Neural cell (in vitro differentiated cells): Measurements from ENCODE around the gene PPL. TPM values are rescaled to one million over a fixed set of nuclear protein-coding genes. Genes with fewer than 3 reads are reported as not detected.

Experiments
- H2AFZ ChIP-seq: fragments of 200-600, 300-800 bp; sonication (generic), shearing (Covaris generic); 2 replicates; pipeline ENCODE4 v1.6.0; 2014; ENCODE audit warnings: low read depth, mild to moderate bottlenecking, antibody characterized with exemption, low read length, moderate library complexity
- H3F3A ChIP-seq: fragments of 200-600 bp; shearing (Covaris generic); 2 replicates; pipeline ENCODE4 v1.6.1; 2016; ENCODE audit warnings: mild to moderate bottlenecking, moderate library complexity, mixed read lengths, antibody characterized with exemption, low read length; ENCODE audit not compliant: insufficient read depth, poor library complexity, severe bottlenecking
- H3K27ac ChIP-seq: fragments of 200-600, 300-800 bp; sonication (generic), shearing (Covaris generic); 2 replicates; pipeline ENCODE4 v1.5.1; 2014; ENCODE audit warnings: mild to moderate bottlenecking, low read length, moderate library complexity
- H3K27me3 ChIP-seq: fragments of 300-800, 200-600 bp; sonication (generic), shearing (Covaris generic); 2 replicates; pipeline ENCODE4 v1.6.0; 2014; ENCODE audit warnings: mild to moderate bottlenecking, low read depth, low read length, moderate library complexity; ENCODE audit not compliant: insufficient read depth
- H3K36me3 ChIP-seq: fragments of 300-800, 200-600 bp; sonication (generic), shearing (Covaris generic); 2 replicates; pipeline ENCODE4 v1.5.1; 2014; ENCODE audit warnings: mild to moderate bottlenecking, antibody characterized with exemption, low read length, moderate library complexity; ENCODE audit not compliant: insufficient read depth
- H3K4me2 ChIP-seq: fragments of 300-800, 200-600 bp; sonication (generic), shearing (Covaris generic); 2 replicates; pipeline ENCODE4 v1.6.0; 2014; ENCODE audit warnings: mild to moderate bottlenecking, low read length
- H3K4me3 ChIP-seq: fragments of 300-800, 200-600 bp; sonication (generic), shearing (Covaris generic); 2 replicates; pipeline ENCODE4 v1.5.1; 2014; ENCODE audit warnings: mild to moderate bottlenecking, low read length, moderate library complexity
- H3K79me2 ChIP-seq: fragments of 200-600 bp; shearing (Covaris generic); replicated peaks from 2 replicates; pipeline ENCODE4 v1.6.0; 2014; ENCODE audit warnings: mild to moderate bottlenecking, low read length, moderate library complexity; ENCODE audit not compliant: insufficient read depth
- H3K9ac ChIP-seq: fragments of 300-800, 200-600 bp; sonication (generic), shearing (Covaris generic); 2 replicates; pipeline ENCODE4 v1.6.1; 2016; ENCODE audit warnings: mild to moderate bottlenecking, low read length, mixed read lengths
- H3K9me2 ChIP-seq: fragments of 200-600 bp; shearing (Covaris generic); 2 replicates; pipeline ENCODE4 v1.6.1; 2016; ENCODE audit warnings: mild to moderate bottlenecking, low read length, mixed read lengths; ENCODE audit not compliant: insufficient read depth
- H3K9me3 ChIP-seq: fragments of 200-600, 300-800 bp; sonication (generic), shearing (Covaris generic); 2 replicates; pipeline ENCODE4 v1.6.1; 2016; ENCODE audit warnings: mild to moderate bottlenecking, mixed run types, low read length, moderate library complexity, mixed read lengths
- H4K20me1 ChIP-seq: fragments of 200-600 bp; shearing (Covaris generic); 2 replicates; pipeline ENCODE4 v1.6.1; 2016; ENCODE audit warnings: mild to moderate bottlenecking, mixed run types; ENCODE audit not compliant: insufficient read depth
- EP300 ChIP-seq: fragments of 450-650 bp; conservative IDR thresholded peaks from 2 replicates; pipeline ENCODE4 v1.6.1; 2014; ENCODE audit warnings: antibody characterized with exemption, mild to moderate bottlenecking, moderate library complexity; ENCODE audit not compliant: poor library complexity, severe bottlenecking
- EZH2 ChIP-seq: fragments of 200-600, 300-800 bp; shearing (Covaris generic), sonication (generic); IDR thresholded peaks from 2 replicates; pipeline ENCODE4 v1.6.1; 2014; ENCODE audit warnings: antibody characterized with exemption, low read length, borderline replicate concordance, mild to moderate bottlenecking; ENCODE audit not compliant: insufficient read depth, poor library complexity, severe bottlenecking
- MXI1 ChIP-seq: fragments of 450-650 bp; conservative IDR thresholded peaks from 2 replicates; pipeline ENCODE4 v1.6.1; 2014; ENCODE audit warnings: antibody characterized with exemption, mild to moderate bottlenecking; ENCODE audit not compliant: poor library complexity, severe bottlenecking
- POLR2AphosphoS5 ChIP-seq: IDR thresholded peaks from 2 replicates; pipeline ENCODE4 v1.6.1; 2012
- RAD21 ChIP-seq: fragments of 450-650 bp; conservative IDR thresholded peaks from 2 replicates; pipeline ENCODE4 v1.6.1; 2014; ENCODE audit warnings: antibody characterized with exemption, mild to moderate bottlenecking, moderate library complexity
- SMC3 ChIP-seq: fragments of 450-650 bp; conservative IDR thresholded peaks from 2 replicates; pipeline ENCODE4 v1.6.1; 2014; ENCODE audit warnings: antibody characterized with exemption, mild to moderate bottlenecking, moderate library complexity; ENCODE audit not compliant: poor library complexity
- TAF1 ChIP-seq: IDR thresholded peaks from 2 replicates; pipeline ENCODE4 v1.6.1; 2012; ENCODE audit warnings: low read depth
- polyA plus RNA-seq: library from polyadenylated mRNA; depleted of rRNA; stranded (reverse); fragments of >200 nt; gene quantifications from 2 replicates; pipeline ENCODE4 v1.2.3, GENCODE V29; 2014
- TF ChIP-seq, protein P1 (sequence below): fragments of 450-650 bp; IDR thresholded peaks from 2 replicates; pipeline ENCODE4 v1.5.1; 2014; ENCODE audit warnings: antibody characterized with exemption, mild to moderate bottlenecking, moderate library complexity; ENCODE audit not compliant: poor library complexity, severe bottlenecking
- TF ChIP-seq, protein P2 (sequence below): IDR thresholded peaks from 2 replicates; pipeline ENCODE4 v1.6.1; 2012; ENCODE audit warnings: borderline replicate concordance

PPL gene
- polyA plus RNA-seq, 1 donor from 2014 or later: 0.81 TPM

DNA sequence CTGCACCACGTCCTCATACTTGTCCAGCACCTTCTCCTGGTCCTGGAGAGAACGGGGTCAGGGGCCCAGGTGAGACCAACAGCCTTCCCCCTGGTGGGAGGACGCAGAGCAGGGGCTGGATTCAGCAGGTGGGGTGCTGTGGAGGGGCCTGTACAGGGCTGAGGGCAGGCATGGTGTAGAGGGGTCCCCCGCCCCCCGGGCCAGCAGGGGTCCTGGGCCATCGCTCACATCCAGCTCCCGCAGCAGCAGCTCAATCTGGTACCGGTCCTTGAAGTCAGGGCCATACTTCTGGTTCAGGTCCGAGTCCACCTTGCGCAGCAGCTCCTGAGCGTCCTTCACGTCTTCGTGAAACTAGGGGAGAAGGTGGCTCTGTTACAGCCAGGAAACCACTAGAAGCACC is 41.6 kb downstream of the PPL start:
- Histone ChIP-seq H3K9ac (no peak overlapping the region), H3K27ac (no peak overlapping the region), H3K4me3 (no peak overlapping the region), H4K20me1 (no peaks in the 10 kb centered on the region), H3K36me3 (no peaks in the 10 kb centered on the region), H3F3A (no peaks in the 10 kb centered on the region), H3K9me3 (peaks cover 3% of the 10 kb centered on the region), H2AFZ (no peak overlapping the region), H3K27me3 (no peaks in the 10 kb centered on the region), H3K79me2 (no peaks in the 10 kb centered on the region), H3K9me2 (no peaks in the 10 kb centered on the region), H3K4me2 (no peak overlapping the region)
- no peak for TF ChIP-seq SMC3
- TF ChIP-seq, protein P1, sequence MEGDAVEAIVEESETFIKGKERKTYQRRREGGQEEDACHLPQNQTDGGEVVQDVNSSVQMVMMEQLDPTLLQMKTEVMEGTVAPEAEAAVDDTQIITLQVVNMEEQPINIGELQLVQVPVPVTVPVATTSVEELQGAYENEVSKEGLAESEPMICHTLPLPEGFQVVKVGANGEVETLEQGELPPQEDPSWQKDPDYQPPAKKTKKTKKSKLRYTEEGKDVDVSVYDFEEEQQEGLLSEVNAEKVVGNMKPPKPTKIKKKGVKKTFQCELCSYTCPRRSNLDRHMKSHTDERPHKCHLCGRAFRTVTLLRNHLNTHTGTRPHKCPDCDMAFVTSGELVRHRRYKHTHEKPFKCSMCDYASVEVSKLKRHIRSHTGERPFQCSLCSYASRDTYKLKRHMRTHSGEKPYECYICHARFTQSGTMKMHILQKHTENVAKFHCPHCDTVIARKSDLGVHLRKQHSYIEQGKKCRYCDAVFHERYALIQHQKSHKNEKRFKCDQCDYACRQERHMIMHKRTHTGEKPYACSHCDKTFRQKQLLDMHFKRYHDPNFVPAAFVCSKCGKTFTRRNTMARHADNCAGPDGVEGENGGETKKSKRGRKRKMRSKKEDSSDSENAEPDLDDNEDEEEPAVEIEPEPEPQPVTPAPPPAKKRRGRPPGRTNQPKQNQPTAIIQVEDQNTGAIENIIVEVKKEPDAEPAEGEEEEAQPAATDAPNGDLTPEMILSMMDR: no peak
- TF ChIP-seq, protein P2, sequence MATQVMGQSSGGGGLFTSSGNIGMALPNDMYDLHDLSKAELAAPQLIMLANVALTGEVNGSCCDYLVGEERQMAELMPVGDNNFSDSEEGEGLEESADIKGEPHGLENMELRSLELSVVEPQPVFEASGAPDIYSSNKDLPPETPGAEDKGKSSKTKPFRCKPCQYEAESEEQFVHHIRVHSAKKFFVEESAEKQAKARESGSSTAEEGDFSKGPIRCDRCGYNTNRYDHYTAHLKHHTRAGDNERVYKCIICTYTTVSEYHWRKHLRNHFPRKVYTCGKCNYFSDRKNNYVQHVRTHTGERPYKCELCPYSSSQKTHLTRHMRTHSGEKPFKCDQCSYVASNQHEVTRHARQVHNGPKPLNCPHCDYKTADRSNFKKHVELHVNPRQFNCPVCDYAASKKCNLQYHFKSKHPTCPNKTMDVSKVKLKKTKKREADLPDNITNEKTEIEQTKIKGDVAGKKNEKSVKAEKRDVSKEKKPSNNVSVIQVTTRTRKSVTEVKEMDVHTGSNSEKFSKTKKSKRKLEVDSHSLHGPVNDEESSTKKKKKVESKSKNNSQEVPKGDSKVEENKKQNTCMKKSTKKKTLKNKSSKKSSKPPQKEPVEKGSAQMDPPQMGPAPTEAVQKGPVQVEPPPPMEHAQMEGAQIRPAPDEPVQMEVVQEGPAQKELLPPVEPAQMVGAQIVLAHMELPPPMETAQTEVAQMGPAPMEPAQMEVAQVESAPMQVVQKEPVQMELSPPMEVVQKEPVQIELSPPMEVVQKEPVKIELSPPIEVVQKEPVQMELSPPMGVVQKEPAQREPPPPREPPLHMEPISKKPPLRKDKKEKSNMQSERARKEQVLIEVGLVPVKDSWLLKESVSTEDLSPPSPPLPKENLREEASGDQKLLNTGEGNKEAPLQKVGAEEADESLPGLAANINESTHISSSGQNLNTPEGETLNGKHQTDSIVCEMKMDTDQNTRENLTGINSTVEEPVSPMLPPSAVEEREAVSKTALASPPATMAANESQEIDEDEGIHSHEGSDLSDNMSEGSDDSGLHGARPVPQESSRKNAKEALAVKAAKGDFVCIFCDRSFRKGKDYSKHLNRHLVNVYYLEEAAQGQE: no peak
- TF ChIP-seq TAF1: no peak
- TF ChIP-seq RAD21: no peak
- TF ChIP-seq EZH2: no peak

DNA sequence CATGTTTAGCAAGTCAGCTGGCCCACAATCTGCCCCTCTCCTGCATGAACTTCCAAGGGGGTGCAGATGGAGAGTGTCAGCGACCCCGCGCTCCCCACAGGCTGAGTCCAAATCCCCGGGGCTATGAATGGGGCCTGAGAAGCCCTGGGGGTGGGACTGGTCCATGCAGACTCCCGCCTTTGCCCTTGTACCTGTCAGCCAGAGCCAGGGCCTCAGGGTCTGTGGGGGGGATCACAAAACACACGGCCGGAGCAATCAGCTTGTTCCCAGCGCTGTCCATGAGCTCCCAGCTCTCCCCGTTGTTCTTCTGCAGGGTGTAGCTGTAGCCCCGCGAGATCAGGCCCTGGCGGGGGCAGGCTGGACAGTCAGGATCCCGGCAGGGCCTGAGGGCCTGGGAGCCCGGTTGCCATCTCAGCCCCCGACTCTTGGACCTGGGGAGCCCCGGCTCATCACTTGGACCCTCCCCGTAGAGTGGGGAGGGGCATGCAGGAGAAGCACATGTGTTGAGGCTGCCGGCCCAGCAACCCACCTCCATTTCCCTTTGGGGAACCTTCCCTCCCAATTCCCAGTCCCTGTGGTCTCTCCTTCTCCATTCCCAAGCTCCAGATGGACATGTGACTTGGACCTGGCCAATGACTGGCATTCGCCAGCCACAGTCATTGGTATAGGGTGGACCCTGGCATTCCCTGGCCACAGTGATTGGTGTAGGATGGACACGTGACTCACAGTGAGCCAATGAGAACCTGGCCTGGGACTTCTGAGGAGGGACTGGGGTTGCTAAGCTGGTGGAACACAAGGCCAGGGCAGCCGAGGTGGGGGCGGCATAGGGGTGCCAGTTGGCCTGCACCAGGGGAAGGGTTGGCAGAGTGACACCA is 42.4 kb downstream of the PPL start:
- no peaks in the 10 kb centered on the region for H3K9me2 ChIP-seq
- H3K4me2 ChIP-seq: no peak overlapping the region
- H3K36me3 ChIP-seq: no peaks in the 10 kb centered on the region
- H3K4me3 ChIP-seq: no peak overlapping the region
- no peaks in the 10 kb centered on the region for H3K27me3 ChIP-seq
- TF ChIP-seq MXI1 (no peak), EZH2 (no peak), RAD21 (no peak), EP300 (no peak), TAF1 (no peak), SMC3 (no peak), POLR2AphosphoS5 (no peak)
- TF ChIP-seq, protein P1: no peak
- TF ChIP-seq, protein P2: no peak
- H3K27ac ChIP-seq: no peak overlapping the region
- no peak overlapping the region for H2AFZ ChIP-seq
- no peak overlapping the region for H3K9ac ChIP-seq
- no peaks in the 10 kb centered on the region for H3F3A ChIP-seq
- H3K79me2 ChIP-seq: no peaks in the 10 kb centered on the region
- peaks cover 3% of the 10 kb centered on the region for H3K9me3 ChIP-seq
- no peaks in the 10 kb centered on the region for H4K20me1 ChIP-seq
